ENCODE data around the gene TECTA. TPM values are rescaled to one million over a fixed set of nuclear protein-coding genes. Genes with fewer than 3 reads are reported as not detected.

TECTA gene
- total RNA-seq, 2 experiments from 2014 or later, result 0.16 to 0.41 TPM

GRCh38 chr11:121221496-121222200 lies 120.6 kb downstream of the TECTA start:
- ATAC-seq, result no peak
- Mint-ChIP-seq H3K9me3 (no peaks in the 10 kb centered on the region), H3K27me3 (peaks cover 13% of the 10 kb centered on the region), H3K4me1 (ENCODE audit: low read depth) (no peaks in the 10 kb centered on the region), H3K27ac (no peak overlapping the region), H3K4me3 (no peak overlapping the region), H3K36me3 (ENCODE audit: low read depth) (no peaks in the 10 kb centered on the region)
- DNase-seq, result no peak
- intact Hi-C loops (cut with micrococcal nuclease), result no loop called here
- ChIA-PET CTCF (interaction anchor here (0.8 to 3.1 kb wide), 2 partner anchors 13 to 27 kb away, joined by 3 to 14 read pairs; no protein-coding TSS in a partner anchor), POLR2A (no interaction called here)
- TF ChIP-seq CTCF (IDR thresholded peaks at IDR 0.05), result no peak

- ChIA-PET CTCF (no interaction called here), POLR2A (no interaction called here)
- peaks cover 13% of the 10 kb centered on the region for H3K27me3 Mint-ChIP-seq
- intact Hi-C loops (cut with micrococcal nuclease), result no loop called here
- no peaks in the 10 kb centered on the region for H3K9me3 Mint-ChIP-seq
- no peak for DNase-seq
- no peaks in the 10 kb centered on the region for H3K36me3 Mint-ChIP-seq (ENCODE audit: low read depth)
- no peak overlapping the region for H3K27ac Mint-ChIP-seq
- H3K4me3 Mint-ChIP-seq, result no peak overlapping the region
- no peaks in the 10 kb centered on the region for H3K4me1 Mint-ChIP-seq (ENCODE audit: low read depth)
- ATAC-seq, result no peak
- TF ChIP-seq CTCF (IDR thresholded peaks at IDR 0.05), result no peak
Measured at GRCh38 chr11:121223161-121223560, 122.1 kb downstream of the TECTA start.

- DNase-seq (no peak), ATAC-seq (no peak)
- Mint-ChIP-seq H3K27me3 (peaks cover 14% of the 10 kb centered on the region), H3K27ac (no peak overlapping the region), H3K4me3 (no peak overlapping the region), H3K36me3 (ENCODE audit: low read depth) (no peaks in the 10 kb centered on the region), H3K9me3 (no peaks in the 10 kb centered on the region), H3K4me1 (ENCODE audit: low read depth) (no peaks in the 10 kb centered on the region)
- no peak for TF ChIP-seq CTCF (IDR thresholded peaks at IDR 0.05)
- CTCF ChIA-PET, result no interaction called here
- POLR2A ChIA-PET, result no interaction called here
- intact Hi-C loops (cut with micrococcal nuclease), result no loop called here
Measured at GRCh38 chr11:121225382-121225781, 124.3 kb downstream of the TECTA start.

- no peak for TF ChIP-seq CTCF (IDR thresholded peaks at IDR 0.05)
- CTCF ChIA-PET, result no interaction called here
- intact Hi-C loops (cut with micrococcal nuclease), result no loop called here
- Mint-ChIP-seq H3K9me3 (no peaks in the 10 kb centered on the region), H3K4me3 (no peak overlapping the region), H3K27me3 (peaks cover 18% of the 10 kb centered on the region), H3K36me3 (ENCODE audit: low read depth) (no peaks in the 10 kb centered on the region), H3K4me1 (ENCODE audit: low read depth) (no peaks in the 10 kb centered on the region), H3K27ac (no peak overlapping the region)
- no peak for DNase-seq
- POLR2A ChIA-PET, result no interaction called here
- no peak for ATAC-seq
Measured at GRCh38 chr11:121226415-121227263, 125.6 kb downstream of the TECTA start.

- Mint-ChIP-seq H3K36me3 (ENCODE audit: low read depth) (no peaks in the 10 kb centered on the region), H3K4me1 (ENCODE audit: low read depth) (no peaks in the 10 kb centered on the region), H3K9me3 (no peaks in the 10 kb centered on the region), H3K27ac (no peak overlapping the region), H3K27me3 (peaks cover 23% of the 10 kb centered on the region), H3K4me3 (no peak overlapping the region)
- intact Hi-C loops (cut with micrococcal nuclease), result no loop called here
- ATAC-seq (no peak), DNase-seq (no peak)
- ChIA-PET POLR2A (no interaction called here), CTCF (interaction anchor here (1.2 kb wide), 1 partner anchor 35 kb away, joined by 3 read pairs; no protein-coding TSS in a partner anchor)
- no peak for TF ChIP-seq CTCF (IDR thresholded peaks at IDR 0.05)
Measured at GRCh38 chr11:121228851-121229250, 127.8 kb downstream of the TECTA start.

Data from activated CD8-positive, alpha-beta T cell treated with anti-CD3 and anti-CD28 coated beads for 36 hours (primary cell).